Hematopoietic multipotent progenitor cell treated with erythropoietin and hydrocortisone succinate and interleukin-3 and kit ligand, for 6 days (in vitro differentiated cells): ENCODE measurements around the gene RASAL1.

ENCODE experiments used
- DNase-seq: peaks from one replicate; pipeline ENCODE4 v3.0.0-alpha.2; 2015

The RASAL1 gene

GRCh38 chr12:113135178-113136127 is at the start of gene RASAL1:
RASAL1 (minus strand) TSS chr12:113135761; CDS start chr12:113135462, 299 bp downstream.
- peak; percentile 60 for DNase-seq

- DNase-seq: peak; percentile 97
Observed at GRCh38 chr12:113184900-113185179, 49.3 kb upstream of the RASAL1 start.

- DNase-seq: no peak
Observed at GRCh38 chr12:113184098-113184899, 48.7 kb upstream of the RASAL1 start.

- no peak for DNase-seq
Observed at GRCh38 chr12:113183030-113183589, 47.5 kb upstream of the RASAL1 start.

- DNase-seq: no peak
Observed at GRCh38 chr12:113181975-113182374, 46.4 kb upstream of the RASAL1 start.

- no peak for DNase-seq
Observed at GRCh38 chr12:113180333-113180732, 44.8 kb upstream of the RASAL1 start.

- no peak for DNase-seq
Observed at GRCh38 chr12:113179023-113179422, 43.5 kb upstream of the RASAL1 start.

- DNase-seq: peak; percentile 72
Observed at GRCh38 chr12:113174461-113175384, 39.2 kb upstream of the RASAL1 start.

GRCh38 chr12:113173081-113173698 is 37.6 kb upstream of the RASAL1 start:
- DNase-seq: no peak

GRCh38 chr12:113172185-113172584 is 36.6 kb upstream of the RASAL1 start:
- DNase-seq: no peak

GRCh38 chr12:113171543-113171942 is 36.0 kb upstream of the RASAL1 start:
- no peak for DNase-seq

- DNase-seq: no peak
Observed at GRCh38 chr12:113170926-113171325, 35.4 kb upstream of the RASAL1 start.

- DNase-seq: no peak
Observed at GRCh38 chr12:113170457-113170856, 34.9 kb upstream of the RASAL1 start.

- no peak for DNase-seq
Observed at GRCh38 chr12:113169697-113170096, 34.1 kb upstream of the RASAL1 start.

- DNase-seq: no peak
Observed at GRCh38 chr12:113167868-113168267, 32.3 kb upstream of the RASAL1 start.

GRCh38 chr12:113165521-113166450 is 30.2 kb upstream of the RASAL1 start:
- no peak for DNase-seq

- no peak for DNase-seq
Observed at GRCh38 chr12:113164014-113164413, 28.5 kb upstream of the RASAL1 start.

- DNase-seq: no peak
Observed at GRCh38 chr12:113163030-113163360, 27.4 kb upstream of the RASAL1 start.

GRCh38 chr12:113162102-113163029 is 26.8 kb upstream of the RASAL1 start:
- DNase-seq: no peak
